ENCODE measurements around the gene NCOA5.

DNA sequence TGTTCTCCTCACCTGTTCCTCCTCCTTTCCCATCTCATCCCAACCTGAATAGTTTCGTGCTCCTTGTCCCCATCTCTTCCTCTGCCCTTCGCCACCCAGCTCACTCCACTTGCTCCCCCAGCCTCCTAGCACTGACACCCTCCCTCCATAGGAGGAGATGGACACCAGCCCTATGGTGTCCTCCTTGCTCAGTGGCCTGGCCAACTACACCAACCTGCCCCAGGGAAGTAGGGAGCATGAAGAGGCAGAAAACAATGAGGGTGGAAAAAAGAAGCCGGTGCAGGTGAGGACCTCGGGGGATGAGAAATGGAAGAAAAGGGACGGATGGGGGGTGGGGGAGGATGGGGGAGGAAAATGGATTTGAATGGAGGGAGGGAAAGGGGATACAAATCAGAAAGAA lies 54.5 kb downstream of the NCOA5 start:
- TF ChIP-seq HNF4G (IDR thresholded peaks at IDR 0.05) (no peak), YY1 (IDR thresholded peaks at IDR 0.05) (no peak), JUND (IDR thresholded peaks at IDR 0.05) (no peak), REST (IDR thresholded peaks at IDR 0.05) (no peak), TAF1 (conservative IDR thresholded peaks at IDR 0.05) (no peak), HNF4A (conservative IDR thresholded peaks at IDR 0.05) (no peak), RAD21 (IDR thresholded peaks at IDR 0.05) (no peak), SP1 (IDR thresholded peaks at IDR 0.05) (no peak)
- TF ChIP-seq, protein P1, sequence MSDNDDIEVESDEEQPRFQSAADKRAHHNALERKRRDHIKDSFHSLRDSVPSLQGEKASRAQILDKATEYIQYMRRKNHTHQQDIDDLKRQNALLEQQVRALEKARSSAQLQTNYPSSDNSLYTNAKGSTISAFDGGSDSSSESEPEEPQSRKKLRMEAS (IDR thresholded peaks at IDR 0.05): no peak
- TF ChIP-seq, protein P2, sequence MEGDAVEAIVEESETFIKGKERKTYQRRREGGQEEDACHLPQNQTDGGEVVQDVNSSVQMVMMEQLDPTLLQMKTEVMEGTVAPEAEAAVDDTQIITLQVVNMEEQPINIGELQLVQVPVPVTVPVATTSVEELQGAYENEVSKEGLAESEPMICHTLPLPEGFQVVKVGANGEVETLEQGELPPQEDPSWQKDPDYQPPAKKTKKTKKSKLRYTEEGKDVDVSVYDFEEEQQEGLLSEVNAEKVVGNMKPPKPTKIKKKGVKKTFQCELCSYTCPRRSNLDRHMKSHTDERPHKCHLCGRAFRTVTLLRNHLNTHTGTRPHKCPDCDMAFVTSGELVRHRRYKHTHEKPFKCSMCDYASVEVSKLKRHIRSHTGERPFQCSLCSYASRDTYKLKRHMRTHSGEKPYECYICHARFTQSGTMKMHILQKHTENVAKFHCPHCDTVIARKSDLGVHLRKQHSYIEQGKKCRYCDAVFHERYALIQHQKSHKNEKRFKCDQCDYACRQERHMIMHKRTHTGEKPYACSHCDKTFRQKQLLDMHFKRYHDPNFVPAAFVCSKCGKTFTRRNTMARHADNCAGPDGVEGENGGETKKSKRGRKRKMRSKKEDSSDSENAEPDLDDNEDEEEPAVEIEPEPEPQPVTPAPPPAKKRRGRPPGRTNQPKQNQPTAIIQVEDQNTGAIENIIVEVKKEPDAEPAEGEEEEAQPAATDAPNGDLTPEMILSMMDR (IDR thresholded peaks at IDR 0.05; ENCODE audit: low read depth, low read length, missing input control): no peak
